Activated naive CD4-positive, alpha-beta T cell treated with anti-CD3 and anti-CD28 coated beads, Interleukin-2, amount 10 ng/mL, durations not matched to agents 5 hours and 36 hours (primary cell): ENCODE measurements around the gene ZDHHC20. TPM values are rescaled to one million over a fixed set of nuclear protein-coding genes. Genes with fewer than 3 reads are reported as not detected.

Experiments
- total RNA-seq, 2 experiments: library from RNA; stranded (reverse); gene quantifications; one replicate each; pipeline ENCODE4 v1.2.3, GENCODE V29; 2021

ZDHHC20 gene
- 10 to 100 TPM; 74.9 to 80.0 TPM for total RNA-seq

DNA sequence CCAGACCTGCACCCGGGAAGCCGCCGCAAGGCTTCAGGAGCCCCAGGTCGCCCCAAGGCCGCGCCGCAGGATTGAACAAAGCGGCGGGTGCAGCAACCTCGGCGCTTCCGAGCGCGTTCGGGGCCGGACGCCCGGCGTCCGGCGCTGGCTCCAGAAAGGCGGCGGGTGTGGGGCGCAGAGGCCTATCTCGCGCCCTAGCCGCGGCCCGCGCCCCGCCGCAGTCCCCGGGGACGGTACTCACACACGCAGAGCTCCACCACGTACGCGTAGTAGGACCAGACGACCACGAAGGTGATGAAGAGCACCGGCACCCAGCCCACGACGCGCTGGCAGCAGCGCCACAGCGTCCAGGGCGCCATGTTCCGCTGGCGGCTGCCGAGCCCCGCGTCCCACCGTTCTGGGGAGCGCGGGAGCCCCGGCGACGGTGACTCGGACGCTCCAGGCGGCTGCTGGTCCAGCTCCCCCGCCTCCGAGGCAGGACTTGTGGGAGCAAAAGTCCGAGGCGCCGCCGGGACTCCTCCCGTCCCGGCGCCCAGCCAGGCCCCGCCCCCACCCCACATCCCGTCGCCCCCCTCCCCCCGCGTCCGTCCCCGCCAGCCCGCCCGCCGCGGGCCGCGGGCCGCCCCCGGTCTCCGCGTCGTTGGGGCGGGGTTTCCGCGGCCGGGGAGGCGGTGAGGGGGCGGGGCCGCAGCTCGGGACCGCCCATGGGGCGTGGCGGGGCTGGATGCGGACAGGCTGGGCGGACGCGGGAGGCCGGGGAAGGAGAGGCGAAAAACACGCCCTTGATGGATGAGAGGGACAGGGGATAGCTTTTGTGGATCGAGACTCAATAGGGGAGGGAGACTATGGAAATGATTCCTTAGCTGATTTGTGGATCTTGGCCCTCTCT is at the start of gene ZDHHC20:
TSS of gene ZDHHC20 (minus strand) at position 491 of the 889 bp plus-strand sequence. CDS start at position 359, 132 bp downstream.

Other genes starting within 250 kb of the ZDHHC20 start
- gene MICU2, start 144.9 kb upstream of the ZDHHC20 start, total RNA-seq, result 10 to 100 TPM; 32.6 to 33.2 TPM
- not detected for gene FGF9, start 211.8 kb upstream of the ZDHHC20 start, total RNA-seq